K562 (cell line): ENCODE results near the gene ZNF74. TPM values are rescaled to one million over a fixed set of nuclear protein-coding genes. Genes with fewer than 3 reads are reported as not detected.

Source experiments
- CHCHD3 ChIP-seq: fragments of 250-450 bp; sonication (Bioruptor Pico); IDR thresholded peaks from 2 replicates; pipeline ENCODE4 v2.1.2; 2022; ENCODE audit warnings: mild to moderate bottlenecking
- CREM ChIP-seq: IDR thresholded peaks from 2 replicates; pipeline ENCODE4 v1.6.1; 2014; ENCODE audit warnings: antibody characterized with exemption, low read depth
- GATAD2B ChIP-seq: fragments of 450-650 bp; IDR thresholded peaks from 2 replicates; pipeline ENCODE4 v1.6.1; 2017; ENCODE audit warnings: mild to moderate bottlenecking, borderline replicate concordance
- HNRNPUL1 ChIP-seq: fragments of 200-400 bp; formaldehyde crosslinking; IDR thresholded peaks from 2 replicates; pipeline ENCODE4 v1.6.1; 2017; ENCODE audit warnings: low read length
- MTA2 ChIP-seq: fragments of 450-650 bp; IDR thresholded peaks from 2 replicates; pipeline ENCODE4 v1.6.1; 2016; ENCODE audit warnings: low read depth
- NR2F6 ChIP-seq: fragments of 450-650 bp; formaldehyde crosslinking; IDR thresholded peaks from 2 replicates; pipeline ENCODE4 v1.4.0; 2020; ENCODE audit warnings: mild to moderate bottlenecking
- POLR2AphosphoS5 ChIP-seq: IDR thresholded peaks from 2 replicates; pipeline ENCODE4 v1.6.1; 2011; ENCODE audit warnings: mild to moderate bottlenecking, low read depth, low read length, moderate library complexity; ENCODE audit not compliant: control insufficient read depth, insufficient read depth
- SNIP1 ChIP-seq: fragments of 450-650 bp; IDR thresholded peaks from 2 replicates; pipeline ENCODE4 v1.7.1; 2017; ENCODE audit warnings: low read depth, mild to moderate bottlenecking
- SRF ChIP-seq, 2 experiments: fragments of 250-450, 450-650 bp in 1 of 2; sonication (Bioruptor Pico) in 1 of 2; sonication (generic) in 1 of 2; formaldehyde crosslinking; IDR thresholded peaks; 2 replicates each; pipeline versions ENCODE4 v1.5.0 to v1.5.1; 2020 to 2022; ENCODE audit warnings: mild to moderate bottlenecking in 1 of 2, missing genetic modification reagents in 1 of 2
- ZNF174 ChIP-seq: fragments of 250-450 bp; sonication (Bioruptor Pico); IDR thresholded peaks from 2 replicates; pipeline ENCODE4 v1.4.0; 2020; ENCODE audit warnings: mild to moderate bottlenecking
- ZNF280B ChIP-seq: fragments of 250-450 bp; sonication (Bioruptor Pico); IDR thresholded peaks from 2 replicates; pipeline ENCODE4 v1.5.1; 2021; ENCODE audit warnings: mild to moderate bottlenecking
- ZNF3 ChIP-seq: fragments of 250-450 bp; sonication (Bioruptor Pico); IDR thresholded peaks from 2 replicates; pipeline ENCODE4 v1.5.0; 2021; ENCODE audit warnings: mild to moderate bottlenecking, moderate library complexity
- ZNF444 ChIP-seq: fragments of 250-450 bp; sonication (Bioruptor Pico); IDR thresholded peaks from 2 replicates; pipeline ENCODE4 v1.4.0; 2020; ENCODE audit warnings: mild to moderate bottlenecking, moderate library complexity
- polyA plus RNA-seq, 8 experiments: library from polyadenylated mRNA; depleted of rRNA in 4 of 8; stranded (reverse) in 5 of 8; unstranded in 3 of 8; fragments of >200 nt; fragmentation: Nextera tagmentation in 2 of 8; fragmentation: Illumina TruSeq in 1 of 8; extraction: Ambion mirVana in 2 of 8; extraction: Trizol in 1 of 8; gene quantifications; 2 replicates each; pipeline versions ENCODE4 v1.2.1 to v1.2.3, GENCODE V29; 2011 to 2014; ENCODE audit warnings: inconsistent platforms in 1 of 8, missing spikeins in 1 of 8
- total RNA-seq, 7 experiments: library from RNA; depleted of rRNA in 6 of 7; stranded (reverse); fragments of >200 nt in 6 of 7; fragmentation: Illumina TruSeq in 2 of 7; extraction: Trizol in 2 of 7; gene quantifications; 2 replicates each; pipeline versions ENCODE4 v1.2.1 to v1.2.3, GENCODE V29; 2011 to 2021; ENCODE audit warnings: low replicate concordance in 1 of 7
- TF ChIP-seq, protein P1 (sequence below): fragments of 450-650 bp; IDR thresholded peaks from 2 replicates; pipeline ENCODE4 v1.6.1; 2016; ENCODE audit warnings: mild to moderate bottlenecking
- TF ChIP-seq, protein P2 (sequence below): sonication (generic); formaldehyde crosslinking; IDR thresholded peaks from 2 replicates; pipeline ENCODE4 v1.8.0; 2022; ENCODE audit warnings: mild to moderate bottlenecking, low read depth, missing genetic modification reagents

ZNF74 gene
- total and polyA plus RNA-seq, 9 of the 15 experiments (the other 6 are each of a cell fraction or from before 2014, with no cell fraction given): 2.4 to 53.5 (median 31.5) TPM

DNA sequence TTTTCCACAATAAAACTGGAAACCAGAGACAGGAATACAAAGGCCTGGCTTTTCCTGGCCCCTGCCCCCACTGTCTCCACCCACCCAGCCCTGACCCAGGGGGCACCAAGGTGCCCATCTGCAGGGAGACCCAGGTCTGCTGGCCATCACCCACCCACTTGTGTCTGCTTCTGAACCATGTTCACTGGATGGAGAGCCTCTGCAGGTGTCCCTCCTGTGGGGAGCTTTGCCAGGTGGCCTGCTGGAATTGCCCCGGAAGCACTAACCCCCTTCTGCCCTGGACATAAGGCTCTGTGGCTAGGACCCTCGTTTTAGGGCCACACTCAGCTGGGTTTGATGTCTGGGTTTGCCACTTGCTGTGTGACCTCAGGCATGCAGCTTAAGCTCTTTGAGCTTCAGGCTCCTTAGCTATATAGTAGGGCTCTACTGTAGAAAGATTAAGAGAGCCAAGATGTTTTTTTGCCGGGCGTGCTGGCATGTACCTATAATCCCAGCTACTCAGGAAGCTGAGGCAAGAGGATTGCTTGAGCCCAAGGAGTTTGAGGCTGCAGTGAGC lies 39.8 kb downstream of the ZNF74 start (continued):
- TF ChIP-seq ZNF280B (CRISPR knock-in tag): no peak
- TF ChIP-seq POLR2AphosphoS5: no peak
- TF ChIP-seq CHCHD3: no peak
- TF ChIP-seq CREM: no peak
- TF ChIP-seq MTA2: no peak
- 0 out of 2 replicates have a peak, but pooled peaks have one; percentile 20 for TF ChIP-seq HNRNPUL1
- TF ChIP-seq, protein P1, sequence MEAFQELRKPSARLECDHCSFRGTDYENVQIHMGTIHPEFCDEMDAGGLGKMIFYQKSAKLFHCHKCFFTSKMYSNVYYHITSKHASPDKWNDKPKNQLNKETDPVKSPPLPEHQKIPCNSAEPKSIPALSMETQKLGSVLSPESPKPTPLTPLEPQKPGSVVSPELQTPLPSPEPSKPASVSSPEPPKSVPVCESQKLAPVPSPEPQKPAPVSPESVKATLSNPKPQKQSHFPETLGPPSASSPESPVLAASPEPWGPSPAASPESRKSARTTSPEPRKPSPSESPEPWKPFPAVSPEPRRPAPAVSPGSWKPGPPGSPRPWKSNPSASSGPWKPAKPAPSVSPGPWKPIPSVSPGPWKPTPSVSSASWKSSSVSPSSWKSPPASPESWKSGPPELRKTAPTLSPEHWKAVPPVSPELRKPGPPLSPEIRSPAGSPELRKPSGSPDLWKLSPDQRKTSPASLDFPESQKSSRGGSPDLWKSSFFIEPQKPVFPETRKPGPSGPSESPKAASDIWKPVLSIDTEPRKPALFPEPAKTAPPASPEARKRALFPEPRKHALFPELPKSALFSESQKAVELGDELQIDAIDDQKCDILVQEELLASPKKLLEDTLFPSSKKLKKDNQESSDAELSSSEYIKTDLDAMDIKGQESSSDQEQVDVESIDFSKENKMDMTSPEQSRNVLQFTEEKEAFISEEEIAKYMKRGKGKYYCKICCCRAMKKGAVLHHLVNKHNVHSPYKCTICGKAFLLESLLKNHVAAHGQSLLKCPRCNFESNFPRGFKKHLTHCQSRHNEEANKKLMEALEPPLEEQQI: no peak
- TF ChIP-seq, protein P2, sequence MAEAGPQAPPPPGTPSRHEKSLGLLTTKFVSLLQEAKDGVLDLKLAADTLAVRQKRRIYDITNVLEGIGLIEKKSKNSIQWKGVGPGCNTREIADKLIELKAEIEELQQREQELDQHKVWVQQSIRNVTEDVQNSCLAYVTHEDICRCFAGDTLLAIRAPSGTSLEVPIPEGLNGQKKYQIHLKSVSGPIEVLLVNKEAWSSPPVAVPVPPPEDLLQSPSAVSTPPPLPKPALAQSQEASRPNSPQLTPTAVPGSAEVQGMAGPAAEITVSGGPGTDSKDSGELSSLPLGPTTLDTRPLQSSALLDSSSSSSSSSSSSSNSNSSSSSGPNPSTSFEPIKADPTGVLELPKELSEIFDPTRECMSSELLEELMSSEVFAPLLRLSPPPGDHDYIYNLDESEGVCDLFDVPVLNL (CRISPR knock-in tag): no peak
- TF ChIP-seq ZNF444 (CRISPR knock-in tag): no peak
- TF ChIP-seq SNIP1: no peak
- TF ChIP-seq ZNF174 (CRISPR knock-in tag): no peak
- no peak for TF ChIP-seq NR2F6 (CRISPR knock-in tag)
- TF ChIP-seq ZNF3 (CRISPR knock-in tag): no peak
- TF ChIP-seq GATAD2B: no peak
- 0 out of 4 replicates have a peak, but pooled peaks of 1 of the 2 experiments have one; percentile 5 for TF ChIP-seq SRF (CRISPR knock-in tag; IDR thresholded peaks at IDR 0.05)
